ENCODE data around the gene ITGB7. TPM values are rescaled to one million over a fixed set of nuclear protein-coding genes. Genes with fewer than 3 reads are reported as not detected.

ITGB7 gene
- total and polyA plus RNA-seq, 2 of the 4 experiments (the other 2 are of a cell fraction), result 0.18 to 0.44 TPM

GRCh38 chr12:53211476-53212381, 4.7 kb upstream of the ITGB7 start:
- dilution Hi-C loops (cut with HindIII; ENCODE audit: low sequenced_read_pairs, unreplicated experiment), result no loop called here
- Histone ChIP-seq H3K14ac (replicated peaks; ENCODE audit: low read depth, low read length) (no peak overlapping the region), H2BK120ac (ENCODE audit: low read depth, low read length) (no peak overlapping the region), H3K79me1 (ENCODE audit: low read depth in 1 of 2, low read length in 2 of 2) (peaks cover 18 to 33% of the 10 kb centered on the region in 2 experiments), H3K9me1 (ENCODE audit: insufficient read depth, low read length) (peaks cover 23% of the 10 kb centered on the region), H2AK9ac (replicated peaks; ENCODE audit: low read depth, low read length, poor library complexity) (no peak overlapping the region), H3K4me2 (ENCODE audit: low read depth, low read length) (no peak overlapping the region), H3K9ac (ENCODE audit: low read depth, low read length) (no peak overlapping the region), H3K36me3 (ENCODE audit: control insufficient read depth, insufficient read depth, low read length) (peaks cover 47% of the 10 kb centered on the region), H2BK20ac (ENCODE audit: low read depth, low read length) (no peak overlapping the region), H3K4ac (ENCODE audit: low read depth, low read length) (no peak overlapping the region), H3K27ac (ENCODE audit: insufficient read depth, low read length) (no peak overlapping the region), H3K27me3 (ENCODE audit: control insufficient read depth, insufficient read depth, low read length) (no peaks in the 10 kb centered on the region), H3K23ac (ENCODE audit: low read depth, low read length) (no peak overlapping the region), H4K8ac (ENCODE audit: low read depth in 2 of 2, low read length in 2 of 2) (no peak overlapping the region), H4K5ac (ENCODE audit: low read depth, low read length) (no peak overlapping the region), H2AK5ac (ENCODE audit: low read depth, low read length) (no peak overlapping the region), H4K91ac (ENCODE audit: insufficient read depth, low read depth, low read length) (no peak overlapping the region), H3K56ac (ENCODE audit: extremely low read depth, insufficient read depth, low read length) (no peak overlapping the region), H2BK5ac (ENCODE audit: low read depth, low read length, poor library complexity, severe bottlenecking) (no peak overlapping the region), H3K9me3 (ENCODE audit: control insufficient read depth, insufficient read depth, low read length) (no peaks in the 10 kb centered on the region), H4K20me1 (ENCODE audit: insufficient read depth, low read length) (peaks cover 8% of the 10 kb centered on the region; the same call in 1 of the 2 replicates), H2AFZ (replicated peaks; ENCODE audit: low read length, poor library complexity) (no peak overlapping the region), H3K4me1 (ENCODE audit: control insufficient read depth, insufficient read depth, low read length) (peaks cover 7% of the 10 kb centered on the region), H3K18ac (ENCODE audit: low read depth, low read length) (no peak overlapping the region), H2BK15ac (ENCODE audit: low read depth, low read length) (no peak overlapping the region), H3K4me3 (ENCODE audit: insufficient read depth, low read depth, low read length) (no peak overlapping the region)
- in situ Hi-C loops (cut with MboI; ENCODE audit: low sequenced_read_pairs), result loop anchor here (5.0 to 10.0 kb wide), 2 partner anchors 76 to 303 kb away; no protein-coding TSS in a partner anchor
- ChIA-PET POLR2A (ENCODE audit: unreplicated experiment) (interaction anchor here (0.6 kb wide), 1 partner anchor 33 kb away, joined by 3 read pairs; no protein-coding TSS in a partner anchor), CTCF (interaction anchor here (0.6 to 1.1 kb wide), 4 partner anchors 56 to 112 kb away, joined by 3 to 5 read pairs (median 3); no protein-coding TSS in a partner anchor)
- TF ChIP-seq CEBPB (IDR thresholded peaks at IDR 0.05; ENCODE audit: low read depth, low read length), result no peak
- TF ChIP-seq RAD21 (IDR thresholded peaks at IDR 0.05; ENCODE audit: low read length), result peak; percentile 19; the same call in 1 of the 2 replicates
- intact Hi-C loops (cut with micrococcal nuclease), result loop anchor here (2.0 to 10.0 kb wide), 3 partner anchors 41 to 296 kb away; partner anchors contain the start of genes AAAS and NPFF
- WGBS, 2 experiments (ENCODE audit: extremely low coverage in 2 of 2, insufficient read length in 1 of 2), result 93% methylated on average over 5 of the region's 13 CpGs; no CpG with 5 or more reads in 1 of the 2 experiments
- no peak for ATAC-seq (ENCODE audit: low read depth)
- DNase-seq, result no peak
- no TSS peak for BruUV-seq (replicated peaks)
